Measurements from ENCODE around the gene LNPK.

Gene LNPK

DNA sequence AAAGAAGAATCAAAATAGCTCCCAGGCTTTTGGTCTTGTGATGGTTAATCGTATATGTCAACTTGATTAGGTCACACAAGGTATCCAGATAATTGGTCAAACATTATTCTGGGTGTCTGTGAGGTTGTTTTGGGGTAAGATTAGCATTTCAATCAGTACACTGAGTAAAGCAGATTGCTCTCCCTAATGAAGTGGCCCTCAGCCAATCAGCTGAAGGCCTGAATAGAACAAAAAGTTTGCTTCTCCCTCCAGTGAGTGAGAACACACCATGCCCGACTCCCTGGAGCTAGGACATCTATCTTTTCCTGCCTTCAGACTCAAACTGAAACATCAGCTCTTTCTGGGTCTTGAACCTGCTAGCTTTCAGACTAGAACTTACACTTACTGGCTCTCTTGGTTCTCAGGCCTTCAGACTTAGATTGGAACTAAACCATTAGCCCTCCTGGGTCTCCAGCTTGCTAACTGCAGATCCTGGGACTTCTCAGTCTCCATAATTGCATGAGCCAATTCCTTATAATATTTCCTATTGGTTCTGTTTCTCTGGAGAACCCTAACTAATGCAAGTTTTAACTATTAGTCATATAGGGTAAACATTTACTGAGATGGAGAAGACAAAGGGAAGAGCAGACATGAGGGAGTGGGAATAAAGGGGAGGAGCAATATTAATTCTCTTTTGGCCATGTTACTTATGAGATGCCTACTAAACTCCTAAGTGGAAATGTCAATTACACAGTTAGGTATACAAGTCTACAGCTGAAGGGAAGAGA is 25.5 kb downstream of the LNPK start:
- Histone ChIP-seq H3K4me3 (ENCODE audit: low read length) (no peak overlapping the region), H3K4me2 (ENCODE audit: low read depth, low read length) (no peak overlapping the region), H3K9me2 (replicated peaks; ENCODE audit: insufficient read depth, low read length) (no peaks in the 10 kb centered on the region), H3K9ac (ENCODE audit: low read length) (no peak overlapping the region), H3K36me3 (replicated peaks; ENCODE audit: insufficient read depth, low read length) (0 out of 2 replicates have a peak, but pooled peaks cover 3% of the 10 kb centered on the region), H3K9me3 (replicated peaks; ENCODE audit: insufficient read depth, low read length) (no peaks in the 10 kb centered on the region), H2AFZ (ENCODE audit: low read length) (no peak overlapping the region), H3K4me1 (ENCODE audit: low read length) (no peaks in the 10 kb centered on the region), H4K20me1 (ENCODE audit: insufficient read depth, low read length) (no peaks in the 10 kb centered on the region), H3K27me3 (replicated peaks; ENCODE audit: insufficient read depth, low read length) (no peaks in the 10 kb centered on the region), H3K27ac (ENCODE audit: low read length) (no peak overlapping the region), H3F3A (ENCODE audit: insufficient read depth, low read length) (no peaks in the 10 kb centered on the region), H3K79me2 (ENCODE audit: low read length) (no peaks in the 10 kb centered on the region)
- TF ChIP-seq EZH2phosphoT487 (IDR thresholded peaks at IDR 0.05; ENCODE audit: low read length) (no peak), CTCF (IDR thresholded peaks at IDR 0.05; ENCODE audit: low read length) (no peak)
- no peak for DNase-seq

DNA sequence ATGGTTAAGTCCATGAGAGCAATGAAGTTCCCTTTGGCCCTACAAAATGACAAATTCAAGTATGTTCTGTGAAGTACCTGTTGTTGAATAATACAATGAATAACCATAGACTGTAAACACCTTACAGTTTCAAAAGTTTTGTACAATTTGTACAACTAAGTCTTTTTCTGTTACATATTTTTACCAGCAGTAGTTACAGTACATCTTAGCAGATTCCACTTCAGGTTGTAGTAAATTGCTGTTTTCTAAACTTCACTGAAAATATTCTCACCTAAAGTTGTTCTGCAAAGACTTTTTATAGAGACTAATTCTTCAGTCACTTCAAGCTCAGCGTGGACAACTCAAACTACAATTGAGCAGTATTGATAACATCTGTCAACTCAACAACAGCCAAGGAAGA is 28.7 kb downstream of the LNPK start:
- H2AFZ ChIP-seq (ENCODE audit: low read length) = no peak overlapping the region
- H3K4me3 ChIP-seq (ENCODE audit: low read length) = no peak overlapping the region
- no peaks in the 10 kb centered on the region for H3F3A ChIP-seq (ENCODE audit: insufficient read depth, low read length)
- H3K4me1 ChIP-seq (ENCODE audit: low read length) = no peaks in the 10 kb centered on the region
- H3K27ac ChIP-seq (ENCODE audit: low read length) = no peak overlapping the region
- TF ChIP-seq EZH2 (optimal IDR thresholded peaks at IDR 0.05; ENCODE audit: low read depth, low read length) = no peak
- TF ChIP-seq EZH2phosphoT487 (IDR thresholded peaks at IDR 0.05; ENCODE audit: low read length) = no peak
- no peak for TF ChIP-seq CTCF (IDR thresholded peaks at IDR 0.05; ENCODE audit: low read length)
- no peaks in the 10 kb centered on the region for H3K9me2 ChIP-seq (replicated peaks; ENCODE audit: insufficient read depth, low read length)
- H3K9ac ChIP-seq (ENCODE audit: low read length) = no peak overlapping the region
- no peaks in the 10 kb centered on the region for H4K20me1 ChIP-seq (ENCODE audit: insufficient read depth, low read length)
- H3K36me3 ChIP-seq (replicated peaks; ENCODE audit: insufficient read depth, low read length) = 0 out of 2 replicates have a peak, but pooled peaks cover 6% of the 10 kb centered on the region
- H3K27me3 ChIP-seq (replicated peaks; ENCODE audit: insufficient read depth, low read length) = no peaks in the 10 kb centered on the region
- H3K79me2 ChIP-seq (ENCODE audit: low read length) = no peaks in the 10 kb centered on the region
- no peaks in the 10 kb centered on the region for H3K9me3 ChIP-seq (replicated peaks; ENCODE audit: insufficient read depth, low read length)
- DNase-seq = no peak
- H3K4me2 ChIP-seq (ENCODE audit: low read depth, low read length) = no peak overlapping the region

DNA sequence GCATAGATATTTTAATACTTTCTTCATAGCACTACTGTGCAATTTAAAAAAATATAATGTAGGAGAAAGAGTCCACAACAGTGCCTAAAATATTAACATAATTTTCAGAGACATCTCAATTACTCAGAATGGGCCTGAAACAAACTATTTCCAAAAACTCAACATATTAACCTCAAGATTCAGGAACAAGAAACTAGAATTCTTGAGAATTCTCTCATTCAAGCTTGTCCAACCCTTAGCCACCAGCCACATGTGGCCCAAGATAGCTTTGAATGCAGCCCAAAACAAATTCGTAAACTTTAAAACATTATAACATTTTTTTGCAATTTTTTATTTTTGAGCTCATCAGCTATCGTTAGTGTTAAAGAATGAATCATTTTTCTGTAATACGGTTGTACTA is 35.2 kb downstream of the LNPK start:
- no peaks in the 10 kb centered on the region; the same call in 1 of the 2 replicates for H4K20me1 ChIP-seq (ENCODE audit: insufficient read depth, low read length)
- no peak overlapping the region for H3K4me2 ChIP-seq (ENCODE audit: low read depth, low read length)
- no peaks in the 10 kb centered on the region for H3K9me2 ChIP-seq (replicated peaks; ENCODE audit: insufficient read depth, low read length)
- H3F3A ChIP-seq (ENCODE audit: insufficient read depth, low read length) = no peaks in the 10 kb centered on the region
- H2AFZ ChIP-seq (ENCODE audit: low read length) = no peak overlapping the region
- H3K9ac ChIP-seq (ENCODE audit: low read length) = no peak overlapping the region
- no peaks in the 10 kb centered on the region for H3K27me3 ChIP-seq (replicated peaks; ENCODE audit: insufficient read depth, low read length)
- H3K79me2 ChIP-seq (ENCODE audit: low read length) = no peaks in the 10 kb centered on the region
- H3K4me1 ChIP-seq (ENCODE audit: low read length) = no peaks in the 10 kb centered on the region
- TF ChIP-seq CTCF (IDR thresholded peaks at IDR 0.05; ENCODE audit: low read length) = no peak
- no peak for TF ChIP-seq EZH2 (optimal IDR thresholded peaks at IDR 0.05; ENCODE audit: low read depth, low read length)
- TF ChIP-seq EZH2phosphoT487 (IDR thresholded peaks at IDR 0.05; ENCODE audit: low read length) = no peak
- no peaks in the 10 kb centered on the region for H3K9me3 ChIP-seq (replicated peaks; ENCODE audit: insufficient read depth, low read length)
- H3K4me3 ChIP-seq (ENCODE audit: low read length) = no peak overlapping the region
- DNase-seq = no peak
- peaks cover 10% of the 10 kb centered on the region; the same call in 1 of the 2 replicates for H3K36me3 ChIP-seq (replicated peaks; ENCODE audit: insufficient read depth, low read length)
- H3K27ac ChIP-seq (ENCODE audit: low read length) = no peak overlapping the region
